PC-3 (cell line): ENCODE data around the gene CELSR2.

ENCODE experiments used
- CTCF ChIP-seq: fragments of 300-600 bp; sonication (generic); conservative IDR thresholded peaks from 2 replicates; pipeline ENCODE4 v1.5.1; 2017; ENCODE audit warnings: antibody characterized with exemption, low read depth, mild to moderate bottlenecking, low read length
- EZH2 ChIP-seq: fragments of 300-600 bp; sonication (generic); IDR thresholded peaks from one replicate; pipeline ENCODE4 v1.6.1; 2017; ENCODE audit warnings: antibody characterized with exemption, mild to moderate bottlenecking, low read length; ENCODE audit not compliant: unreplicated experiment

GRCh38 chr1:109207467-109208103, 41.8 kb upstream of the CELSR2 start:
- TF ChIP-seq CTCF, result no peak
- no peak for TF ChIP-seq EZH2
